Astrocyte of the cerebellum (primary cell): Measurements from ENCODE around the gene ISCA2.

ENCODE experiments used
- DNase-seq: peaks from one replicate; pipeline ENCODE4 v3.0.0-alpha.2; 2011; ENCODE audit warnings: low read depth
- H3K4me3 ChIP-seq: 2 replicates; pipeline ENCODE4 v1.5.1; 2011; ENCODE audit warnings: mild to moderate bottlenecking, low read depth, low read length, moderate library complexity
- in situ Hi-C: cut with HindIII; loops from 2 replicates; pipeline ENCODE4 v1.10.0; 2017; ENCODE audit warnings: low sequenced_read_pairs
- TF ChIP-seq, protein P1 (sequence below): IDR thresholded peaks from 2 replicates; pipeline ENCODE4 v1.5.1; 2012; ENCODE audit warnings: low read length, low read depth, moderate library complexity, mild to moderate bottlenecking; ENCODE audit errors: missing control alignments

Gene ISCA2

DNA sequence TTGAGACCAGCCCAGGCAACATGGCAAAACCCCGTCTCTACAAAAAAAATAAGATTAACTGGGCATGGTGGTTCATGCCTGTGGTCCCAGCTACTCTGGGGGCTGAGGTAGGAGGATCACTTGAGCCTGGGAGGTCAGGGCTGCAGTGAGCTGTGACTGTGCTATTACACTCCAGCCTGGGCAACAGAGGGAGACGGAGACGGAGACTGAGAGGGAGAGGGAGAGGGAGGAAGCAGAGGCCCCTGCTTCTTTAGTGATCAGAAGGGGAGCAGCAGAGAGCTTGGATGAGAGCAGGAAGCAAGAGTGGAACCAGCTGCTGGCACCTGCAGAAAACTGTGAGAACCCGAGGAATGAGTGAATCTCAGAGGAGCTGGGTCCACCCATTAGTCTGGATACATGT, 45.9 kb downstream of the ISCA2 start:
- DNase-seq: no peak
- H3K4me3 ChIP-seq: no peak overlapping the region
- in situ Hi-C loops: no loop called here
- TF ChIP-seq, protein P1, sequence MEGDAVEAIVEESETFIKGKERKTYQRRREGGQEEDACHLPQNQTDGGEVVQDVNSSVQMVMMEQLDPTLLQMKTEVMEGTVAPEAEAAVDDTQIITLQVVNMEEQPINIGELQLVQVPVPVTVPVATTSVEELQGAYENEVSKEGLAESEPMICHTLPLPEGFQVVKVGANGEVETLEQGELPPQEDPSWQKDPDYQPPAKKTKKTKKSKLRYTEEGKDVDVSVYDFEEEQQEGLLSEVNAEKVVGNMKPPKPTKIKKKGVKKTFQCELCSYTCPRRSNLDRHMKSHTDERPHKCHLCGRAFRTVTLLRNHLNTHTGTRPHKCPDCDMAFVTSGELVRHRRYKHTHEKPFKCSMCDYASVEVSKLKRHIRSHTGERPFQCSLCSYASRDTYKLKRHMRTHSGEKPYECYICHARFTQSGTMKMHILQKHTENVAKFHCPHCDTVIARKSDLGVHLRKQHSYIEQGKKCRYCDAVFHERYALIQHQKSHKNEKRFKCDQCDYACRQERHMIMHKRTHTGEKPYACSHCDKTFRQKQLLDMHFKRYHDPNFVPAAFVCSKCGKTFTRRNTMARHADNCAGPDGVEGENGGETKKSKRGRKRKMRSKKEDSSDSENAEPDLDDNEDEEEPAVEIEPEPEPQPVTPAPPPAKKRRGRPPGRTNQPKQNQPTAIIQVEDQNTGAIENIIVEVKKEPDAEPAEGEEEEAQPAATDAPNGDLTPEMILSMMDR: no peak

DNA sequence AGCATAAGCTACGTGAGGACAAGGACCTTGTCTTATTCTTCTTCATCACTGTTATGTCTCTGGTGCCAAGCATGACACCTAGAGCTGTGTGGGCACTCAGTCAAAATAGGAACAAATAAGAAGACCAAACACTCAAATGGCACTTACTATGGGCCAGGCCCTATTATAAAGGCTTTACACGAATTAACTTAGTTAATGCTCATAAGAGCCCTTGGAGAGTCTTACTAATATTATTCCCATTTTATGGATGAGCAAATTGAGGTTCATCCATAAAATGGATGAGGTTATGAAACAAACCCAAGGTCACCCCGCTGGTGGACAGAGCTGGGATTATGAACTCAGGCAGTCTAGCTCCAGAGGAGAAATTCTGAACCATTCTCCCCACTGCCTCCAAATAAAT, 47.7 kb downstream of the ISCA2 start:
- in situ Hi-C loops: no loop called here
- TF ChIP-seq, protein P1: no peak
- no peak for DNase-seq
- no peak overlapping the region for H3K4me3 ChIP-seq

DNA sequence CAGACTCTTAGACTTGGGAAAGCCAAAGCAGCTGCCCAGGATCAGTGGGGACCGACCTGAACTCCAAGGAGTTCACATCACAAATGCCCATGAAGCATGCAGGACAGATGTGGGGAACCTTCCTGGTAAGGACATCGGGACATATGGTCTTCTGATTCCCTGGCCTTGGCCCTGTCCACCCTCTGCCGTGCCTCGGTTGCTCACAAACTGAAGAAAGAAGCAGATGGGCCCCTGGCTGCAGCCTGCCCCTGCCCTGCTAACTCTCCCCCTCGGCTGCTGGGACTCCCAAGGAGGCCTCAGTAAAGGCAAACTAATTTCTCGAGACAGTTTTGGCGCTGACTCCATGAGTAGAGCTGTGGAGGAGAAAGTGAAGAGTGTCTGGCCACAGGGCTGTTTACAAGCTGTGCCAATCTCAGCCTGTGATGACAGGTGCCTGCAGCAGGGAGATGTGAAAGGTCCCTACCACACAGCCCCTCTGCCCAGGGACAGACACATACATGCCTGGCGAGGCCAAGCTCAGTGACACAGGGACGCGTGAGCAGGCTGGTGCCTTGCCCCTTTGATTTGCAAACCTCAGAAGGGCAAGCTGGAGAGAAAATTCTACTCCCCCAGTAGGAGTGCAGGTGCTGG, 48.6 kb downstream of the ISCA2 start:
- TF ChIP-seq, protein P1: no peak
- no peak for DNase-seq
- in situ Hi-C loops: no loop called here
- H3K4me3 ChIP-seq: no peak overlapping the region

DNA sequence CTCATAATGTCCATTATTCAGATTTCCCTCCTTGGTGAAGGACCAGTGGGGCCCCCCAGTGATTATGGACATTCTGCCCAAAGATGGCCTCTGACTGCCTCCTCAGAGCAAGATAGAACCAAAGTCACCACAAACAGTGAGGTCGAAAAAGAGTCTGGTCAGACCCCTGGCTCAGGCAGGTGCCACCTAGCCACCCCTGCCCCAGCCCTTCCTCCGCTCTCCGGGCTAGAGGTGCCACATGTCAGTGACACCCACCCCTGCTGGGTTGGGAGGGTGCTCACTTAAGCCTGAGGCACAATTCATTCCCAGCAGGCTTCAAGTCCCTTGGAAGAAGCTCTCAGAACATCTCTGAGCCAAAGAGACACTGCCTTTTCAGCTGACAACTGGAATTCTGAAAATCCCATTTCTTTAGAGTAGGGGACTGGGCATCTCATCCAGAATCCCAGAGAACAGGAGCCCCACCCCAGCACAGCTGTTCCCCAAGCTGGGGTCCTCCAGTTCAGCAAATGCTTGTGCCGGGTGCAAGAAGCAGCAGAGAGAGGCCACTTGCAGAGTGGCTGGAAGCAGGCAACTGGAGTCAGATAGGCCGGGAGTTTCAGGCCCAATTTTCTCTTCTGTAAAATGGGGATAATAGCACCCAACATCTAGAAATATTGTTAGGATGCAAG, 50.3 kb downstream of the ISCA2 start:
- in situ Hi-C loops: no loop called here
- TF ChIP-seq, protein P1: no peak
- H3K4me3 ChIP-seq: no peak overlapping the region
- DNase-seq: no peak

DNA sequence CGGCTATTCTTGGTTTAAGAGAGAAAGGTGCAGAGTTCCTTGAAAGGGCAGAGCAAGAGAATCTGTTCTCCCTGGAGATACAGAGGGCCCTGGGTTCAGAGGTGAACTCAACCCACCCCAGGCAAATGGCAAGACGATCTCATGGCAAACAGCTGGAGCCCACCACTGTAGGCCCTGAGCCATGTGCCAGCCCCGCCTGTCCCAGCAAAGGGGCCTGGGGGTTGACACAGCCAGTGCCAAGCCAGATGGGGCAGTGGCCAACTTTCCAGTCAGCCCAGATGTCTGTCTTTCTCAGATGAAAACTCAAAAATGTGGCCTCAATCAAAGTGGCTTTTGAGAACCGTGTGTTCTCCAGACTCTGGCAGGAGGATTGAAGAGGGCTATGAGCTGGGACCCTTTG, 51.8 kb downstream of the ISCA2 start:
- in situ Hi-C loops: no loop called here
- no peak overlapping the region for H3K4me3 ChIP-seq
- DNase-seq: no peak
- TF ChIP-seq, protein P1: no peak

DNA sequence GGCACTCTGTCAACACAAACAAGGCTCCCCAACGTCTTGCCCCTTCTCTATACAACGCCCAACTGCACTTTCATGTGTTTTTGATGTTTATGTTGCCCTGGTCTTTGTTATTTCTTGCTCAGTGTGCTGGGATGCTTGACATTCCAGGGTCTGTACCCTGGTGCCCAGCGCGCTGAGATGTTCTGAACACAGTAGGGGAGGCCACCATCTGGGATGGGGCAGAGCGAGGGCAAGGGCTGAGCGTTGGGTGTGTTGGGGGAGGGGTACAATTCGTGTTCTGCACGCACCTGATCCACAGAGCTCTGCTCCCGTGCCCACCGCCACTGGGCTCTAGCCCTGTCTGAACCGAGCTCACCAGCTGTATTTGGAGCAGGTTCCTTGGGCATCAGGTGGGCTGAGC, 52.9 kb downstream of the ISCA2 start:
- TF ChIP-seq, protein P1: no peak

More for the DNA sequence above, 52.9 kb downstream of the ISCA2 start:
- no peak overlapping the region for H3K4me3 ChIP-seq
- no peak for DNase-seq
- in situ Hi-C loops: no loop called here
